HepG2 (cell line): ENCODE measurements around the gene FOXK2. TPM values are rescaled to one million over a fixed set of nuclear protein-coding genes. Genes with fewer than 3 reads are reported as not detected.

Experiments
- ARID5B ChIP-seq: IDR thresholded peaks from 2 replicates; pipeline ENCODE4 v1.4.0; 2020; ENCODE audit warnings: mild to moderate bottlenecking, missing genetic modification reagents
- CREBL2 ChIP-seq: sonication (generic); formaldehyde crosslinking; IDR thresholded peaks from 2 replicates; pipeline ENCODE4 v1.8.1; 2023; ENCODE audit warnings: missing genetic modification reagents, mild to moderate bottlenecking, borderline replicate concordance
- HIVEP1 ChIP-seq: sonication (generic); formaldehyde crosslinking; IDR thresholded peaks from 2 replicates; pipeline ENCODE4 v1.4.0; 2020; ENCODE audit warnings: mild to moderate bottlenecking, missing genetic modification reagents
- KDM6A ChIP-seq: IDR thresholded peaks from 2 replicates; pipeline ENCODE4 v1.6.1; 2016; ENCODE audit warnings: low read depth
- MAF1 ChIP-seq: sonication (generic); formaldehyde crosslinking; IDR thresholded peaks from 2 replicates; pipeline ENCODE4 v1.5.0; 2020; ENCODE audit warnings: missing genetic modification reagents, borderline replicate concordance
- MBD4 ChIP-seq: IDR thresholded peaks from 2 replicates; pipeline ENCODE4 v1.6.1; 2012; ENCODE audit warnings: low read length, inconsistent platforms, borderline replicate concordance
- NCOA1 ChIP-seq: sonication (generic); formaldehyde crosslinking; IDR thresholded peaks from 2 replicates; pipeline ENCODE4 v1.9.0; 2021; ENCODE audit warnings: missing genetic modification reagents
- PHF5A ChIP-seq: IDR thresholded peaks from one replicate; pipeline ENCODE4 v1.6.1; 2018; ENCODE audit warnings: low read depth, missing genetic modification reagents; ENCODE audit not compliant: unreplicated experiment
- PREB ChIP-seq: sonication (generic); formaldehyde crosslinking; IDR thresholded peaks from 2 replicates; pipeline ENCODE4 v1.4.0; 2020; ENCODE audit warnings: missing genetic modification reagents
- RBM22 ChIP-seq: fragments of 200-400 bp; formaldehyde crosslinking; optimal IDR thresholded peaks from 2 replicates; pipeline ENCODE3; 2017; ENCODE audit warnings: mild to moderate bottlenecking, low read length, moderate library complexity
- SKI ChIP-seq: fragments of 450-650 bp; IDR thresholded peaks from one replicate; pipeline ENCODE4 v1.6.1; 2018; ENCODE audit warnings: mild to moderate bottlenecking; ENCODE audit not compliant: partially characterized antibody
- SNAPC4 ChIP-seq: sonication (generic); formaldehyde crosslinking; IDR thresholded peaks from 2 replicates; pipeline ENCODE4 v1.4.0; 2020; ENCODE audit warnings: mild to moderate bottlenecking, missing genetic modification reagents
- SP1 ChIP-seq, 2 experiments: fragments of 450-650 bp in 1 of 2; sonication (generic) in 1 of 2; formaldehyde crosslinking in 1 of 2; IDR thresholded peaks; 2 replicates each; pipeline versions ENCODE4 v1.4.0 to v1.6.1; 2016 to 2020; ENCODE audit warnings: missing genetic modification reagents in 1 of 2
- SYNCRIP ChIP-seq: fragments of 200-400 bp; formaldehyde crosslinking; IDR thresholded peaks from 2 replicates; pipeline ENCODE4 v1.6.1; 2018; ENCODE audit warnings: mild to moderate bottlenecking, low read depth, low read length; ENCODE audit not compliant: insufficient read depth
- ZBTB7A ChIP-seq: sonication (generic); formaldehyde crosslinking; IDR thresholded peaks from 2 replicates; pipeline ENCODE4 v1.8.0; 2022; ENCODE audit warnings: mild to moderate bottlenecking, missing genetic modification reagents
- ZMYM4 ChIP-seq: sonication (generic); formaldehyde crosslinking; IDR thresholded peaks from 2 replicates; pipeline ENCODE4 v1.8.1; 2023; ENCODE audit warnings: mild to moderate bottlenecking, missing genetic modification reagents
- ZNF207 ChIP-seq: fragments of 450-650 bp; IDR thresholded peaks from 2 replicates; pipeline ENCODE4 v1.6.1; 2016; ENCODE audit warnings: antibody characterized with exemption, borderline replicate concordance
- ZNF253 ChIP-seq: sonication (generic); formaldehyde crosslinking; IDR thresholded peaks from 2 replicates; pipeline ENCODE4 v1.8.0; 2022; ENCODE audit warnings: mild to moderate bottlenecking, missing genetic modification reagents, borderline replicate concordance
- ZNF446 ChIP-seq: sonication (generic); formaldehyde crosslinking; IDR thresholded peaks from 2 replicates; pipeline ENCODE4 v1.5.0; 2020; ENCODE audit warnings: mild to moderate bottlenecking, missing genetic modification reagents
- ZNF562 ChIP-seq: sonication (generic); formaldehyde crosslinking; IDR thresholded peaks from 2 replicates; pipeline ENCODE4 v1.8.0; 2022; ENCODE audit warnings: missing genetic modification reagents, borderline replicate concordance
- ZNF572 ChIP-seq: sonication (generic); formaldehyde crosslinking; IDR thresholded peaks from 2 replicates; pipeline ENCODE4 v1.5.1; 2020; ENCODE audit warnings: mild to moderate bottlenecking, missing genetic modification reagents
- polyA plus RNA-seq, 8 experiments: library from polyadenylated mRNA; depleted of rRNA in 3 of 8; stranded (reverse) in 7 of 8; unstranded in 1 of 8; fragments of >200 nt; fragmentation: Illumina TruSeq in 4 of 8; extraction: Trizol in 4 of 8; gene quantifications; 2 replicates each; pipeline versions ENCODE4 v1.2.1 to v1.2.3, GENCODE V29; 2011 to 2016; ENCODE audit warnings: low read depth in 4 of 8, missing spikeins in 1 of 8, mixed read lengths in 1 of 8; ENCODE audit not compliant: insufficient read depth in 1 of 8
- total RNA-seq, 5 experiments: library from RNA; depleted of rRNA; stranded (reverse); fragments of >200 nt; fragmentation: Illumina TruSeq; extraction: Trizol; gene quantifications; 2 replicates each; pipeline ENCODE4 v1.2.3, GENCODE V29; 2016; ENCODE audit warnings: low read depth in 1 of 5

The FOXK2 gene
- total and polyA plus RNA-seq, 2 of the 13 experiments (the other 11 are each of a cell fraction or from before 2014, with no cell fraction given), result 67.1 to 67.2 TPM

GRCh38 chr17:82647593-82648164 is 128.1 kb downstream of the FOXK2 start (continued):
- TF ChIP-seq PREB (CRISPR knock-in tag) (no peak), ZNF562 (no peak), MBD4 (no peak), ZMYM4 (CRISPR knock-in tag) (no peak), ARID5B (CRISPR knock-in tag) (no peak), ZNF572 (no peak), SYNCRIP (no peak), SKI (no peak), CREBL2 (no peak), ZNF446 (peak; percentile 99), RBM22 (no peak), SP1 (IDR thresholded peaks at IDR 0.05) (no peak), SP1 (CRISPR knock-in tag; IDR thresholded peaks at IDR 0.05) (0 out of 2 replicates have a peak, but pooled peaks have one; percentile 38), PHF5A (CRISPR knock-in tag) (no peak), ZBTB7A (no peak; the same call in 1 of the 2 replicates), ZNF253 (CRISPR knock-in tag) (peak; percentile 66; the same call in 1 of the 2 replicates), NCOA1 (CRISPR knock-in tag) (0 out of 2 replicates have a peak, but pooled peaks have one; percentile 60), SNAPC4 (no peak), ZNF207 (no peak), HIVEP1 (CRISPR knock-in tag) (no peak), KDM6A (CRISPR knock-in tag) (no peak), MAF1 (CRISPR knock-in tag) (no peak; the same call in 1 of the 2 replicates)
